Pons (tissue), 1 donor: ENCODE measurements around the gene FAM114A1.

ENCODE experiments used
- DNase-seq: peaks from one replicate; pipeline ENCODE4 v3.0.0-alpha.2; 2016; ENCODE audit warnings: low spot score

The FAM114A1 gene

DNA sequence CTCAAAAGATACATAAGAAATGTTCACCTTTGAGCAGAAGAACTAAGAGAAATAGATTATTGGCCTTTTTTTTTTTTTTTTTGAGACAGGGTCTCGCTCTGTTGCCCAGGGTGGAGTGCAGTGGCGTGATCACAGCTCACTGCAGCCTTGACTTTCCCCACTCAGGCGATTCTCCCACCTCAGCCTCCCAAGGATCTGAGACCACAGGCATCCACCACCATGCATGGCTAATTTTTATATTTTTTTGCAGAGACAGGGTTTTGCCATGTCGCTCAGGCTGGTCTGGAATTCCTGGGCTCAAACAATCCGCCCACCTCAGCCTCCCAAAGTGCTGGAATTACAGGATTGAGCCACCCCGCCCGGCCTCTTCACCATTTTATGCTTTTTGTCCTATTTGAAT, 8.1 kb upstream of the FAM114A1 start:
- no peak for DNase-seq

DNA sequence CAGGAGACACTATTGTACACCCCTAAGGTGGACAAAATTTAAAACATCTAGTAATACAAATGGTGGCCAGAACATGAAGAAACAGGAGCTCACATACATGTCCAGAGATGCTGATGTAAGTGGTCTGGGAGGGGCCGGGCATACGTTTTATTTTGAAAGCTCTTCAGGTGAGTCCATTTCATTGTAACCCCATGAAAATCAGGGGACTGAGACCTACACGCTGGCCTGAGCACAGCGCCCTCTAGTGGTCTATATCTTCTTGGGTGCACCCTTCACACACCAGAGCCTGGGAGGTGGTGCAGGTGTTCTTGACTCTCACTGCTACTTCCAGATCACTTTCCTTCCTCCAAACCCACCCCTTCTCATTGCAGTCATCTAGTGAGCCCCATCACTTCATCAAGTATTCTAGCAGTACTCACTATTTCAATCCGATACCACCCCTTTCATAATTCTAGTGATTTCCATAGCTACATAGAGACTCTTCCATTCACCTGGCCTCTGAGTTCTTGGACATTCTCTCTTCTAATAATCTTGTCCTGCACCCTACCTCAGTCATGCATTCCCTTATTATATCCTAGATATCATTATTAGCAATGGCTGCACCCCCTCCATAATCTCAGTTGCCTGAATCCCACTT, 6.7 kb upstream of the FAM114A1 start:
- DNase-seq = no peak

GRCh38 chr4:38861791-38862190, 5.8 kb upstream of the FAM114A1 start:
- DNase-seq = no peak

DNA sequence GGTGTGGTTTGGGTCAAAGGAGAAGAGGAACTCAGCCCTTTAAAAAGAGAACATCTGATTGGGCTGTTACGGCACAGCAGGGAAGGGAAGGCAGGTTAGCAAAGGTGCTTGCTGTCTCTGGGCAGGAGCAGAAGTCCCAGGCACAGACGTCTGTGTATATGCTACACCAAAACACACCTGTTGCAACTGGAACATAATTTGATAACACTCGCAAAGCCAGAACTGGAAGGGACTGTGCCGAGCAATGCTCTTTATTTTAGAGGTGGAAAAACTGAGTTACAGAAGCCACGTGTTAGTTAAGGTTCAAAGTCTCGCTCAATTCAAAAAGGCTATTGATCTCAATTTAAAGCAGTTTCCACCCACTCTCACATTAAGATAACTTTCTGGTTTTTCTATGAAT, 2.2 kb upstream of the FAM114A1 start:
- no peak for DNase-seq

GRCh38 chr4:38866973-38867477, 581 bp upstream of the FAM114A1 start:
- no peak for DNase-seq

DNA sequence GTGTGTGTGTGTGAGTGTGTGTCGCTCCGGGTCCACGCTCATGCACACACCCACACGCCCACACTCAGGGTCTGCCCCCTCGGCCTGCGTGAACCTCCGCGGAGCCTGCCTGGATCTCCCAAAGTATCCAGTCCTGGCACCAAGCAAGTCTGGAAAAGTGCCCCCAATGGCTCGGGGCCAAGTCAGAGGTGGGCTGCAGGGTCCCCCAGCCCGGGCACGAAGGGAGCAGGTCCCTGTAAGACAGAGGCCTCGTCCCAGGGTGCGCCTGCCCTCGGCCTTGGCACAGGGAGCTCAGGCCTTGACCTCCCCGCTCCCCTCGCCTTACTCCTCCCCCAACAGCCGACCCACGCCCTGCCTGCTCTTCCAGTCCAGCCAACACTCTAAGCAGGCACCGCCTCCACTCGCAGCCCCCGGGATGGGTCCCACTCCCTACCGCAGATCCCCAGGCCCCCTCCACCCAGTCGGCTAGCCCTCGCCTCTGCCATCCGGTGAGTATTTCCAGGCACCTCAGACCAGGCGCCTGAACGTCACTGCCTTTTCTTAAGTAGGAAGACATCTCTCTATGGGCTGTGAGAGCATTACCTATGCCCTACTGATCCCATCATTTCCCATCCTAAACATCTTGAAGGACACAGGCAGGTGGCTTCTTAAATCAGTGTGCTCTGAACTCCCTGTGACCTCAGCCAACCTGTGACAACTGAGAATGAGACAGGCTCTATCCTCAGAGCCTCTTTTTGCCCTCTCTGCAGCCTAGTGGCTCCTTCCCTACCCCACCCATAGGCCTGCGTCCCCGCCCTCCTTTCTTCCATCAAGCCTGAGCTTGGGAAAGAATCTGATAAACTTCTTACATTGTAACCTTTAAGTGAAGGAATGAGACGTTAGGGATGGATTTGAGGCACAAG, 704 bp downstream of the FAM114A1 start:
- no peak for DNase-seq

GRCh38 chr4:38869511-38869910, 1.9 kb downstream of the FAM114A1 start:
- no peak for DNase-seq

- DNase-seq = no peak
These were observed 2.6 kb downstream of the FAM114A1 start for GRCh38 chr4:38870098-38870808.

- no peak for DNase-seq
These were observed 4.0 kb downstream of the FAM114A1 start for GRCh38 chr4:38871593-38871992.

GRCh38 chr4:38872620-38873019, 5.0 kb downstream of the FAM114A1 start:
- DNase-seq = no peak

DNA sequence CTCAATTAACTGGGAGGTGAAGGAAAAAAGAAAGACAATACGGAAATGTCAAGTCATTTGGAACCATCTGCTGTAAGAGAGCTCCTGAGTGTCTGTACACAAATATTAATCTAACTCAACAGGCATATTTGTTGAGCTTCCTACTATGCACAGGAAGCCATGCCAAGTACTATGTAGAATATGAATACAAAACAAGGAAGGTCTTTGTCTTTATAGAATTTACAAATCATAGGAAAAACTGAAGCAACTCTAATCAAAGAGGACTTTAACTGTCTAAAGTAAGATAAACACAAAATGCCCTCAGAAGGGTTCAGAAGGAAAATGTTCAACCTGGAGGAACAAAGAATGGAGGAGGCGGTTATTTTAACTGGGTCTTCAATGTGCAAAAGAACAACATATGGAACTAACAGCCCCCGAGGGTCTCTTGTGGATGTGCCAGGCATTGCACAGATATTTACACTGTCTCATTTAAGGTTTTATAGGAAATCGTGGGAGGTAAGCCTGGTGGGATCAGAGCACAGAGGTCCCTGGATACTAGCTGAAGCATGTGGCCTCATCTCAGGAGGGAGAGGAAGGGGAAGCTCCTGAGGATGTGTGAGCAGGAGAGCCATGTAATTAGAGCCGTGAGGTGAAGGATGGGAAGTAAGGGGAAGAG, 5.8 kb downstream of the FAM114A1 start:
- no peak for DNase-seq

- no peak for DNase-seq
These were observed 9.0 kb downstream of the FAM114A1 start for GRCh38 chr4:38876636-38877035.

DNA sequence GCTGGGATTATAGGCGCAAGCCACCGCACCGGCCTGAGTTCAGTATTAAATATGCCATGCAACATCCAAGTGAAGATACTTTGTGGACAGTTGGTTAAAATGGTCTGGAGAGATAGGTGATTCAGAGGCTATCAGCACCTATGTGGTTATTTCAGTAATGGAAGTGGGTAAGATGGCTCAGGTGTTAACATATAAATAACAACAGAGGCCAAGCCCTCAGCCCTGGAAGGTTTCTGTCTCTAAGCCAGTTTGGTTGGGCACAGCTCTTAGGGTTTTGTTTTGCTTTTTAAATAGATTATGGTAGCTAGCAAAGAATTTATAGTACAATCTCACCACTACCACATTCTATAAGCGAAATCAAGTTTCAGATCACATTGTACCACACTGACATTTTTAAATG, 16.6 kb downstream of the FAM114A1 start:
- DNase-seq = no peak

DNA sequence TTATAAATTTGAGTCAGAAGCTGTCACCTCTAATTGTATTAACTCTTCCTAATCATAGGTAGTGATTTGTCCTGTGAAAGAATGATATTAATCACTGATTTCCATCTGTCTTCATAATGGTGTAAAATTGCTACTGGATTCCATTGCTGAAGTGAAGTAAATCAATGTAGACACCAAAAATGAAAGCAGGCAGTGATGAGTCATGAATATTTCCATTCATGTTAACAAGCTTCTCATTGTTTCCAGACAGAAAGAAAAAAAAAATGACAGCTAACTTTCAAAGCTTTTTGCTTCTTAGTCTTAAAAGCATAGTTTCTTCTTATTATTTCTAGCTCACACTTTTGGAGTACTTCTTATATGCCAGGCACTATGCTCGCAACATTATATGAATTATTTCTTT, 21.5 kb downstream of the FAM114A1 start:
- DNase-seq = peak; percentile 85

- DNase-seq = no peak
These were observed 23.7 kb downstream of the FAM114A1 start for GRCh38 chr4:38891051-38891983.

DNA sequence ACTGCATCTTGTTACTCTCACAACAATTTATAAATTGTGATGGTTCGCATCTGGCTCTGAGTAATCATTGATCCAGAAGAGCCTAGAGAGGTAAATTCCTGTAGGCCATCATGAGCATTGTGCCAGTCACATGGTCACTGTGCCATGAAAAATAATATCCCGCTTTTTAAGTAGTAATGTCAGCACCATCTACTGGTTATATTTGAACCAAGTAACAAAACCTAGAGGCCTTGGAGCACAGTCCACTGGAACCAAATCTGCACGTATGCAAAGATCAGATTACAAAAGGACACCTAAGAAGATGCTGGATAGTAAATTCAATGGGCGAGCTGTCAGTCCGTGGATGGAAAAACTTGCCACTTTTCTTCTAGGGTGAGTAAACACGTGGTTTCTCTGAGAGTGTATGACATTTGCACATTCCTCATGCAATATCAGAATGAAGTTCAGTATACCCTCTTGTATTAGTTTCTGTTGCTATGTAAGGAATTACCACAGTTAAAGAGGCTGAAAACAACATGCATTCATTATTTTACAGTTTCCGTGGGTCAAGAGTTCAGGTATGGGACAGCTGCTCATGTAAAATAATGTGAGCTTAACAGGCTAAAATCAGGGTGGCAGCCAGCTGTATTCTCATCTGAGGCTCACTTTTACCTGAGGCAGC, 26.8 kb downstream of the FAM114A1 start:
- DNase-seq = peak; percentile 28

DNA sequence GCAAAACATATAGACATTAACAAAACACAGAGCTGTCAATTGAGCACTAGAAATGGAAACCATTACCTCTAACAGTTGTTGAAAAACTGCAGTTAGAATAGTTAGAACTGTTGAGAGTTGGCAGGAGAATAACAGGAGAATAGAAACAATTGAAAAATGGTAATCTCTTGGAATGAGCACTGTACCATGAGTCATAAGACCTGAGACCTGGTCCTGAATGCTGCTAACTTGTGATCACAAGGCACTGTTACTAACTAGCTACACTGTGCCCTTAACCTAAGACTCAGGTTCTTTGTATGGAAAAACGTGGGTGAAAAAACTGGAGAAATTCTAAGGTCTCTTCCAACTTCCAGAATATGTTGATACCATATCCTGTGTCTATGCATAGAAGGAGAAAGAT, 29.3 kb downstream of the FAM114A1 start:
- no peak for DNase-seq

DNA sequence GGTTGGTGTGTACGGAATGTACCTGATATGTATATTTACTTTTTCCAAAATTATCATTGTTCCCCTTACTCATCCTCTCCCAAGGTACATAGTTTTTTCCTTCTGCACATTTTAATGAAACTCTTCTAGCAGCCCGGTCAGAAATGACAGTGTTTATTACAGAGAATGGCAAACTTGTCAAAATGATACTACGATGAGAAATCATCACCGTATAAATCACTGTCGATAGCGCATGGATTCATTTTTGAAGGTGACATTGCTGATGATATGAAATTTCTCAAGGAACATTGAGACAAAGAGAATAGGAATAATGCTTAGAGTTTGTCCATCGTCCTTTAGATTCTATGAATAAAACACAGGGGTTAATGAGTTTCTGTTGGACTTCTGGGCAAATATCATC, 30.6 kb downstream of the FAM114A1 start:
- DNase-seq = no peak

DNA sequence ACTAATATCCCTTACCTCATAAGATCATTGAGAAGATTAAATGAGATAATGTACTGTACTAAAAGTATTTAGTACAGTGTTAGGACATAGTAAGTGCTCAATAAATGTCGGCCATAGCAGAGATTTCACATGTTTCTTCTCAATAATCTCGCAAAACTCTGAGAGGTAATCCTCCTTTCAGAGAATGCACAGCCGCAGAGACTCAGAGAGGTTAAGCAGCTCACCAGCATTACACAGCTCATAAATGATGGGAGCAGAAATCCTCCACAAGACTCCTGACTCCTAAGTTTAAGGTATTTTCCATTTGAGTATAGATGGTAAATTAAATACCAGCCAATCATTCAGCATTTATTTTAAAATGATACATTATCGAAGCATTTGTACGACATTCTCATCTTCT, 34.6 kb downstream of the FAM114A1 start:
- no peak for DNase-seq

DNA sequence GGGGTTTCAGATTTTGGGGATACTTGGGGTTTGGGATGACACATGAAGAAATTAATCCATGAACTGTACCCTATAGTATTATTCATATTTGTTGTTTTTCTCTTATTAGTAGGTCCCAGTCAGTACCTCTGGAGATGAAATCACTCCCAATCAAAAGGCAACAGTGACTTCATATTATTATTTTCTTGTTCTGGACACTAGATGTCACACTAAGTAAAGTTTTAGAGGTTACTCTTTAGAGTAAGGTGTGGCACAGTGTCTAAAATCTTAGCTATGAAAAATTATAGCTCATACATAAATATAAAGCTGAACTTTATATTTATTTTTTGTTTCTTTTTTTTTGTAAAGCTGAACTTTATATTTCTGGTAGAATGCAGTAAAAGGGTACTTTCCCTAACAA, 35.1 kb downstream of the FAM114A1 start:
- DNase-seq = peak; percentile 77
